IMR-90 (cell line): ENCODE data around the gene NXPH1. TPM values are rescaled to one million over a fixed set of nuclear protein-coding genes. Genes with fewer than 3 reads are reported as not detected.

Experiments used
- ATAC-seq: fragments of 200-7000 bp; cut with Tn5 transposase; 2 replicates; pipeline ENCODE4 v1.9.1; 2020; ENCODE audit warnings: low read depth, mild to moderate bottlenecking, moderate library complexity
- BruUV-seq: library from RNA; stranded (reverse); fragments of 400-500 nt; replicated peaks from 2 replicates; lab custom pipeline; 2021; lab: Mats Ljungman, UMichigan
- CTCF ChIA-PET: fragments of 300-600 bp; formaldehyde crosslinking; extraction: SDS; loops from one replicate; lab custom pipeline; 2021; ENCODE audit warnings: antibody characterized with exemption; lab: Yijun Ruan, JAX
- POLR2A ChIA-PET: fragments of 300-600 bp; sonication (Branson Sonifier 250); formaldehyde crosslinking; loops from one replicate; lab custom pipeline; 2022; ENCODE audit warnings: antibody characterized with exemption; ENCODE audit not compliant: unreplicated experiment; lab: Charles Lee
- DNase-seq: peaks from one replicate; pipeline ENCODE4 v3.0.0; 2013
- H2AFZ ChIP-seq: replicated peaks from 2 replicates; pipeline ENCODE3; 2013; ENCODE audit warnings: low read length, mild to moderate bottlenecking; ENCODE audit not compliant: poor library complexity
- H2AK5ac ChIP-seq: 2 replicates; pipeline ENCODE4 v1.6.1; 2013; ENCODE audit warnings: low read depth, low read length, inconsistent platforms
- H2AK9ac ChIP-seq: replicated peaks from 2 replicates; pipeline ENCODE3; 2013; ENCODE audit warnings: mild to moderate bottlenecking, low read depth, low read length, moderate library complexity; ENCODE audit not compliant: poor library complexity
- H2BK120ac ChIP-seq: 2 replicates; pipeline ENCODE4 v1.6.1; 2013; ENCODE audit warnings: low read depth, low read length, inconsistent platforms
- H2BK15ac ChIP-seq: 3 replicates; pipeline ENCODE4 v1.6.1; 2013; ENCODE audit warnings: low read depth, low read length, inconsistent platforms
- H2BK20ac ChIP-seq: 2 replicates; pipeline ENCODE4 v1.6.1; 2013; ENCODE audit warnings: low read depth, mild to moderate bottlenecking, inconsistent platforms, low read length, moderate library complexity
- H2BK5ac ChIP-seq: 2 replicates; pipeline ENCODE4 v1.6.1; 2013; ENCODE audit warnings: mild to moderate bottlenecking, low read depth, low read length, inconsistent platforms; ENCODE audit not compliant: poor library complexity, severe bottlenecking
- H3K14ac ChIP-seq: replicated peaks from 2 replicates; pipeline ENCODE4 v1.6.1; 2013; ENCODE audit warnings: low read depth, low read length, inconsistent platforms
- H3K18ac ChIP-seq: 2 replicates; pipeline ENCODE4 v1.6.1; 2013; ENCODE audit warnings: low read depth, low read length, control low read depth
- H3K23ac ChIP-seq: 2 replicates; pipeline ENCODE4 v1.6.1; 2013; ENCODE audit warnings: low read depth, low read length, inconsistent platforms
- H3K27ac ChIP-seq: 2 replicates; pipeline ENCODE4 v1.5.1; 2013; ENCODE audit warnings: mild to moderate bottlenecking, control low read depth, low read length; ENCODE audit not compliant: insufficient read depth
- H3K27me3 ChIP-seq: 2 replicates; pipeline ENCODE4 v1.6.1; 2013; ENCODE audit warnings: low read length; ENCODE audit not compliant: control insufficient read depth, insufficient read depth
- H3K36me3 ChIP-seq: 2 replicates; pipeline ENCODE4 v1.6.1; 2013; ENCODE audit warnings: low read length, mixed read lengths; ENCODE audit not compliant: control insufficient read depth, insufficient read depth
- H3K4ac ChIP-seq: 2 replicates; pipeline ENCODE4 v1.6.1; 2013; ENCODE audit warnings: low read depth, low read length, inconsistent platforms
- H3K4me1 ChIP-seq: 2 replicates; pipeline ENCODE4 v1.6.1; 2013; ENCODE audit warnings: low read length, mixed read lengths; ENCODE audit not compliant: control insufficient read depth, insufficient read depth
- H3K4me2 ChIP-seq: 2 replicates; pipeline ENCODE4 v1.6.1; 2013; ENCODE audit warnings: low read depth, mild to moderate bottlenecking, control low read depth, low read length, moderate library complexity
- H3K4me3 ChIP-seq: 2 replicates; pipeline ENCODE4 v1.5.1; 2013; ENCODE audit warnings: low read depth, mild to moderate bottlenecking, control low read depth, low read length, moderate library complexity; ENCODE audit not compliant: insufficient read depth
- H3K56ac ChIP-seq: 2 replicates; pipeline ENCODE4 v1.6.1; 2013; ENCODE audit warnings: low read length, inconsistent platforms; ENCODE audit not compliant: insufficient read depth; ENCODE audit errors: extremely low read depth
- H3K79me1 ChIP-seq, 2 experiments: 2 replicates each; pipeline ENCODE4 v1.6.1; 2013; ENCODE audit warnings: low read length in 2 of 2, inconsistent platforms in 1 of 2, low read depth in 1 of 2
- H3K9ac ChIP-seq: 2 replicates; pipeline ENCODE4 v1.6.1; 2013; ENCODE audit warnings: low read depth, low read length, control low read depth
- H3K9me1 ChIP-seq: 2 replicates; pipeline ENCODE4 v1.6.1; 2013; ENCODE audit warnings: low read length, inconsistent platforms; ENCODE audit not compliant: insufficient read depth
- H3K9me3 ChIP-seq: 2 replicates; pipeline ENCODE4 v1.6.1; 2013; ENCODE audit warnings: low read length; ENCODE audit not compliant: control insufficient read depth, insufficient read depth
- H4K20me1 ChIP-seq: 2 replicates; pipeline ENCODE4 v1.6.1; 2013; ENCODE audit warnings: low read length, inconsistent platforms; ENCODE audit not compliant: insufficient read depth
- H4K5ac ChIP-seq: 2 replicates; pipeline ENCODE4 v1.6.1; 2013; ENCODE audit warnings: mild to moderate bottlenecking, low read depth, low read length, control low read depth
- H4K8ac ChIP-seq, 2 experiments: 2 replicates each; pipeline ENCODE4 v1.6.1; 2013; ENCODE audit warnings: low read depth in 2 of 2, low read length in 2 of 2, control low read depth in 1 of 2, inconsistent platforms in 1 of 2
- H4K91ac ChIP-seq: 2 replicates; pipeline ENCODE4 v1.6.1; 2013; ENCODE audit warnings: low read depth, low read length, inconsistent platforms; ENCODE audit not compliant: insufficient read depth
- BHLHE40 ChIP-seq: fragments of 150-350 bp; IDR thresholded peaks from 2 replicates; pipeline ENCODE4 v1.6.1; 2016; ENCODE audit warnings: mild to moderate bottlenecking, low read depth, low read length
- MAZ ChIP-seq: IDR thresholded peaks from 2 replicates; pipeline ENCODE4 v1.6.1; 2012; ENCODE audit warnings: low read depth, mild to moderate bottlenecking, low read length, improper control_type of control experiment, moderate library complexity, borderline replicate concordance
- MXI1 ChIP-seq: IDR thresholded peaks from 2 replicates; pipeline ENCODE4 v1.6.1; 2012; ENCODE audit warnings: low read depth, mild to moderate bottlenecking, low read length, moderate library complexity, borderline replicate concordance
- POLR2A ChIP-seq: IDR thresholded peaks from 2 replicates; pipeline ENCODE4 v1.6.1; 2012; ENCODE audit warnings: mild to moderate bottlenecking, low read depth, low read length
- WGBS, 2 experiments: methylation state at CpG; one replicate each; pipeline versions ENCODE4 v1.1.5 to v1.1.7; 2013; ENCODE audit warnings: missing lambda C conversion rate in 2 of 2; ENCODE audit not compliant: insufficient read length in 1 of 2; ENCODE audit errors: extremely low coverage in 2 of 2; 5-methylcytosine and 5-hydroxymethylcytosine counted together
- dilution Hi-C: fragments of 300-500 bp; cut with HindIII; formaldehyde crosslinking; loops from one replicate; pipeline ENCODE4 v1.14.3; 2018; ENCODE audit warnings: low sequenced_read_pairs; ENCODE audit not compliant: unreplicated experiment
- in situ Hi-C: fragments of 300-500 bp; cut with MboI; formaldehyde crosslinking; loops from 3 replicates; pipeline ENCODE4 v1.14.3; 2019; ENCODE audit warnings: low sequenced_read_pairs, inconsistent platforms, mixed read lengths
- intact Hi-C: fragments of 100-400 bp; cut with micrococcal nuclease; formaldehyde crosslinking; loops from 2 replicates; pipeline ENCODE4 v1.10.0; 2022
- polyA plus RNA-seq, 3 experiments: library from polyadenylated mRNA; depleted of rRNA; stranded (reverse); fragments of >200 nt; gene quantifications; 2 replicates each; pipeline ENCODE4 v1.2.3, GENCODE V29; 2012; ENCODE audit warnings: low replicate concordance in 1 of 3
- total RNA-seq: library from RNA; depleted of rRNA; stranded (reverse); fragments of >200 nt; gene quantifications from 2 replicates; pipeline ENCODE4 v1.2.3, GENCODE V29; 2012
- TF ChIP-seq, protein P1 (sequence below): fragments of 150-350 bp; IDR thresholded peaks from 2 replicates; pipeline ENCODE4 v1.6.1; 2016; ENCODE audit warnings: low read depth, mild to moderate bottlenecking, low read length, moderate library complexity, borderline replicate concordance

Gene NXPH1
- total and polyA plus RNA-seq, 2 of the 4 experiments (the other 2 are of a cell fraction), result not detected

DNA sequence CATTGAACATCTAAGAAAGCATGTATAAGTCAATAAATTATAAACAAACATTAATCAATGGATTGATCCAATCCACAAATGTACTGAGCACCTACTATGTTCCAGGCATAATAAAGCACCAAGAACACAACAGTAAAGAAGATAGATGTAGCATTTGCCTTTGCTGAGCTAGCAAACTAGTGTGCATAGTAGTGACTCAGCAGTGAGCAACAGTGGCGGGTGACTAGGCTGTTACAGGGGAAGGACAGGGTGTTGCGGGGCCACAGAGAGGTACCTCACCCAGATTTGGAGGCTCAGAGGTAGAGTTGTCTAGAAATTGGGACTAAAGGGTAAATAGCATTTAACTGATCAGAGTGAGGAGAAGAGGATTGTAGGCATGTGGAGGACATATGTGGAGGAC, 83.6 kb downstream of the NXPH1 start:
- no peak overlapping the region for H2AK5ac ChIP-seq
- H3K9me3 ChIP-seq, result peaks cover 10% of the 10 kb centered on the region
- no peak for ATAC-seq
- no peak overlapping the region for H3K4ac ChIP-seq
- H3K23ac ChIP-seq, result no peak overlapping the region
- 80% methylated on average over 2 of the region's 2 CpGs; no CpG with 5 or more reads in 1 of the 2 experiments for WGBS, 2 experiments
- no peak overlapping the region for H3K9ac ChIP-seq
- no peak overlapping the region for H2AFZ ChIP-seq
- POLR2A ChIA-PET, result no interaction called here
- H3K79me1 ChIP-seq, result no peaks in the 10 kb centered on the region
- H3K27ac ChIP-seq, result no peak overlapping the region
- no peak overlapping the region for H4K91ac ChIP-seq
- no peak overlapping the region for H3K56ac ChIP-seq
- no peaks in the 10 kb centered on the region for H3K4me1 ChIP-seq
- no peak overlapping the region for H2BK120ac ChIP-seq
- CTCF ChIA-PET, result no interaction called here
- no peaks in the 10 kb centered on the region for H3K36me3 ChIP-seq
- H3K4me3 ChIP-seq, result no peak overlapping the region
- H4K5ac ChIP-seq, result no peak overlapping the region
- no peak overlapping the region for H2BK15ac ChIP-seq
- no peak overlapping the region for H3K18ac ChIP-seq
- H3K4me2 ChIP-seq, result no peak overlapping the region
- no peak overlapping the region for H2BK5ac ChIP-seq
- H2BK20ac ChIP-seq, result no peak overlapping the region
- no peaks in the 10 kb centered on the region for H3K9me1 ChIP-seq
- intact Hi-C loops (no loop called here), dilution Hi-C loops (no loop called here), in situ Hi-C loops (no loop called here)
- TF ChIP-seq MAZ, result no peak
- TF ChIP-seq MXI1, result no peak
- no peak for TF ChIP-seq BHLHE40
- TF ChIP-seq, protein P1, sequence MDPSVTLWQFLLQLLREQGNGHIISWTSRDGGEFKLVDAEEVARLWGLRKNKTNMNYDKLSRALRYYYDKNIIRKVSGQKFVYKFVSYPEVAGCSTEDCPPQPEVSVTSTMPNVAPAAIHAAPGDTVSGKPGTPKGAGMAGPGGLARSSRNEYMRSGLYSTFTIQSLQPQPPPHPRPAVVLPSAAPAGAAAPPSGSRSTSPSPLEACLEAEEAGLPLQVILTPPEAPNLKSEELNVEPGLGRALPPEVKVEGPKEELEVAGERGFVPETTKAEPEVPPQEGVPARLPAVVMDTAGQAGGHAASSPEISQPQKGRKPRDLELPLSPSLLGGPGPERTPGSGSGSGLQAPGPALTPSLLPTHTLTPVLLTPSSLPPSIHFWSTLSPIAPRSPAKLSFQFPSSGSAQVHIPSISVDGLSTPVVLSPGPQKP, result no peak
- TF ChIP-seq POLR2A, result no peak
- H3K27me3 ChIP-seq, result no peaks in the 10 kb centered on the region
- no peaks in the 10 kb centered on the region for H4K20me1 ChIP-seq
- H3K14ac ChIP-seq, result no peak overlapping the region
- H2AK9ac ChIP-seq, result no peak overlapping the region
- DNase-seq, result no peak
- BruUV-seq, result no TSS peak
- H4K8ac ChIP-seq, result no peak overlapping the region
